Neural progenitor cell (in vitro differentiated cells): ENCODE measurements around the gene IL33. TPM values are rescaled to one million over a fixed set of nuclear protein-coding genes. Genes with fewer than 3 reads are reported as not detected.

Source experiments
- DNase-seq: peaks from one replicate; pipeline ENCODE4 v3.0.0-alpha.2; 2016; ENCODE audit warnings: low spot score
- H2AFZ ChIP-seq: fragments of 200-600 bp; sonication (generic); replicated peaks from 2 replicates; pipeline ENCODE4 v1.6.1; 2016; ENCODE audit warnings: antibody characterized with exemption
- H3F3A ChIP-seq: fragments of 200-600 bp; sonication (generic); 2 replicates; pipeline ENCODE4 v1.6.1; 2016; ENCODE audit warnings: antibody characterized with exemption, low read depth
- H3K27ac ChIP-seq: fragments of 200-600 bp; sonication (generic); 2 replicates; pipeline ENCODE4 v1.5.1; 2016; ENCODE audit warnings: mild to moderate bottlenecking
- H3K27me3 ChIP-seq: fragments of 200-600 bp; sonication (generic); 2 replicates; pipeline ENCODE4 v1.6.1; 2016; ENCODE audit warnings: mild to moderate bottlenecking, moderate library complexity
- H3K36me3 ChIP-seq: fragments of 200-600 bp; sonication (generic); 2 replicates; pipeline ENCODE4 v1.5.1; 2016
- H3K4me1 ChIP-seq: fragments of 200-600 bp; sonication (generic); 2 replicates; pipeline ENCODE4 v1.6.1; 2016; ENCODE audit warnings: mixed run types
- H3K4me2 ChIP-seq: fragments of 200-600 bp; sonication (generic); 2 replicates; pipeline ENCODE4 v1.6.1; 2016
- H3K4me3 ChIP-seq: fragments of 200-600 bp; sonication (generic); 2 replicates; pipeline ENCODE4 v1.5.1; 2016
- H3K79me2 ChIP-seq: fragments of 200-600 bp; sonication (generic); 2 replicates; pipeline ENCODE4 v1.6.1; 2016; ENCODE audit warnings: low read depth
- H3K9ac ChIP-seq: fragments of 200-600 bp; sonication (generic); 2 replicates; pipeline ENCODE4 v1.6.1; 2016
- H3K9me3 ChIP-seq: fragments of 200-600 bp; sonication (generic); 2 replicates; pipeline ENCODE4 v1.5.1; 2016; ENCODE audit warnings: low read depth
- H4K20me1 ChIP-seq: fragments of 200-600 bp; sonication (generic); 2 replicates; pipeline ENCODE4 v1.6.1; 2016; ENCODE audit warnings: low read depth
- H3K27ac Mint-ChIP-seq: 3 replicates; pipeline ENCODE4 v1.8.0; 2021; ENCODE audit warnings: mixed read lengths
- H3K27me3 Mint-ChIP-seq: 2 replicates; pipeline ENCODE4 v1.8.0; 2022; ENCODE audit warnings: low read depth, mild to moderate bottlenecking, inconsistent platforms, moderate library complexity, mixed read lengths; ENCODE audit not compliant: insufficient read depth
- H3K36me3 Mint-ChIP-seq: 3 replicates; pipeline ENCODE4 v1.8.0; 2021; ENCODE audit warnings: mixed read lengths
- H3K4me1 Mint-ChIP-seq: 3 replicates; pipeline ENCODE4 v1.8.0; 2021; ENCODE audit warnings: mixed read lengths
- H3K4me3 Mint-ChIP-seq: 3 replicates; pipeline ENCODE4 v1.8.0; 2021; ENCODE audit warnings: mild to moderate bottlenecking, moderate library complexity, mixed read lengths
- H3K9me3 Mint-ChIP-seq: 3 replicates; pipeline ENCODE4 v1.8.0; 2020; ENCODE audit warnings: mixed read lengths
- CTCF ChIP-seq: fragments of 200-600 bp; sonication (generic); IDR thresholded peaks from 2 replicates; pipeline ENCODE4 v1.5.1; 2017; ENCODE audit warnings: antibody characterized with exemption, mild to moderate bottlenecking
- EZH2 ChIP-seq: fragments of 200-600 bp; sonication (generic); IDR thresholded peaks from 2 replicates; pipeline ENCODE4 v1.6.1; 2017; ENCODE audit warnings: antibody characterized with exemption, mild to moderate bottlenecking, moderate library complexity
- EZH2phosphoT487 ChIP-seq: fragments of 200-600 bp; sonication (generic); IDR thresholded peaks from 2 replicates; pipeline ENCODE4 v1.6.1; 2017; ENCODE audit warnings: antibody characterized with exemption
- total RNA-seq: library from RNA; depleted of rRNA; stranded (reverse); fragments of >200 nt; gene quantifications from 2 replicates; pipeline ENCODE4 v1.2.3, GENCODE V29; 2015; ENCODE audit warnings: low replicate concordance

IL33 gene
- total RNA-seq, 1 donor from 2014 or later = not detected

DNA sequence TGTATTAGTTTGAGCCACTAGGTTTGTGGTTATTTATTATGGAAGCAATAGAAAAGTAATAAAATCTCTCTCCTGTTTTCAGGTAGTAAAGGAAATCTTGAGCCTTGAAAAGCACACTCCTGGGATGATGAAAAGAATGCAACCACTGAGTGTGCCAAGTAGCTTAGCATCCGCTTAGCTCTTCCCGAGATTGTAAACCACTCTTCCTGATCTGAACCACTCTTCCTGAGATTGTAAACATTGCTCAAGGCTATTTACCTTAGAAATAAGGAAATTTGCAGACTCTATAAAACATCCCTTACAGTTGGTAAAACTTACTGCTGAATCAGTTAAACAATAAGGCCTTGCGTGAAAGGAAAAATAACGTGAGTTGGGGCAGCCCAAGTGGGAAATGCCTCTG is 17.4 kb upstream of the IL33 start:
- no peaks in the 10 kb centered on the region for H4K20me1 ChIP-seq
- no peak overlapping the region for H2AFZ ChIP-seq
- H3K27ac ChIP-seq = no peak overlapping the region
- H3K9ac ChIP-seq = no peak overlapping the region
- Mint-ChIP-seq H3K9me3 (no peaks in the 10 kb centered on the region), H3K36me3 (no peaks in the 10 kb centered on the region), H3K27ac (no peak overlapping the region), H3K4me1 (no peaks in the 10 kb centered on the region), H3K4me3 (no peak overlapping the region), H3K27me3 (peaks cover 2% of the 10 kb centered on the region)
- no peaks in the 10 kb centered on the region for H3K79me2 ChIP-seq
- no peaks in the 10 kb centered on the region for H3K4me1 ChIP-seq
- no peak for DNase-seq
- TF ChIP-seq EZH2phosphoT487 (no peak), CTCF (no peak), EZH2 (no peak)
- H3K4me3 ChIP-seq = no peak overlapping the region
- H3K9me3 ChIP-seq = no peaks in the 10 kb centered on the region
- H3K36me3 ChIP-seq = no peaks in the 10 kb centered on the region
- H3K4me2 ChIP-seq = no peak overlapping the region
- no peaks in the 10 kb centered on the region for H3K27me3 ChIP-seq
- H3F3A ChIP-seq = no peaks in the 10 kb centered on the region

- no peaks in the 10 kb centered on the region for H3K27me3 ChIP-seq
- no peaks in the 10 kb centered on the region for H4K20me1 ChIP-seq
- Mint-ChIP-seq H3K9me3 (no peaks in the 10 kb centered on the region), H3K27me3 (no peaks in the 10 kb centered on the region), H3K4me3 (no peak overlapping the region), H3K36me3 (no peaks in the 10 kb centered on the region), H3K27ac (no peak overlapping the region), H3K4me1 (no peaks in the 10 kb centered on the region)
- H3K4me1 ChIP-seq = no peaks in the 10 kb centered on the region
- DNase-seq = no peak
- H3K4me2 ChIP-seq = no peak overlapping the region
- no peaks in the 10 kb centered on the region for H3K9me3 ChIP-seq
- H2AFZ ChIP-seq = no peak overlapping the region
- no peaks in the 10 kb centered on the region for H3K79me2 ChIP-seq
- H3K4me3 ChIP-seq = no peak overlapping the region
- no peak overlapping the region for H3K27ac ChIP-seq
- H3F3A ChIP-seq = no peaks in the 10 kb centered on the region
- no peak overlapping the region for H3K9ac ChIP-seq
- no peaks in the 10 kb centered on the region for H3K36me3 ChIP-seq
- TF ChIP-seq EZH2phosphoT487 = no peak
- TF ChIP-seq CTCF = no peak
- no peak for TF ChIP-seq EZH2
Observed at GRCh38 chr9:6199596-6199995, 16.0 kb upstream of the IL33 start.

DNA sequence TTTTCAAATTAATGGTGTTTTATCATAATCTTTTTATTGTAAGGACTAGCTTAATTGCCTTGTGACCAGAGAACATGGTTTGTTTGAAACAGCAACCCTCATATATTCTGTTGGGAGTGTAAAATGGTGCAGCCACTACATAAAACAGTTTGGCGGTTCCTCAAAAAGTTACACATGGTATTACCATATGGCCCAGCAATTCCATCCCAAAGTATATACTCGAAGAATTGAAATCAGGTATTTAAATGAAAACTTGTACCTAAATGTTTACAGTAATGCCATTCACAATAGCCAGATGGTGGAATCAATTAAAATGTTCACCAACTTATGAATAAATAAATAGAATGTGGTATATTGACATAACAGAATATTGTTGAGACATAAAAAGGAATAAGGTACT is 14.8 kb upstream of the IL33 start:
- Mint-ChIP-seq H3K27me3 (no peaks in the 10 kb centered on the region), H3K27ac (no peak overlapping the region), H3K4me1 (no peaks in the 10 kb centered on the region), H3K4me3 (no peak overlapping the region), H3K36me3 (no peaks in the 10 kb centered on the region), H3K9me3 (no peaks in the 10 kb centered on the region)
- Histone ChIP-seq H3K9me3 (no peaks in the 10 kb centered on the region), H4K20me1 (no peaks in the 10 kb centered on the region), H2AFZ (no peak overlapping the region), H3K36me3 (no peaks in the 10 kb centered on the region), H3K79me2 (no peaks in the 10 kb centered on the region), H3F3A (no peaks in the 10 kb centered on the region), H3K27me3 (no peaks in the 10 kb centered on the region), H3K4me2 (no peak overlapping the region), H3K27ac (no peak overlapping the region), H3K4me1 (no peaks in the 10 kb centered on the region), H3K4me3 (no peak overlapping the region), H3K9ac (no peak overlapping the region)
- DNase-seq = no peak
- TF ChIP-seq EZH2 (no peak), CTCF (no peak), EZH2phosphoT487 (no peak)

DNA sequence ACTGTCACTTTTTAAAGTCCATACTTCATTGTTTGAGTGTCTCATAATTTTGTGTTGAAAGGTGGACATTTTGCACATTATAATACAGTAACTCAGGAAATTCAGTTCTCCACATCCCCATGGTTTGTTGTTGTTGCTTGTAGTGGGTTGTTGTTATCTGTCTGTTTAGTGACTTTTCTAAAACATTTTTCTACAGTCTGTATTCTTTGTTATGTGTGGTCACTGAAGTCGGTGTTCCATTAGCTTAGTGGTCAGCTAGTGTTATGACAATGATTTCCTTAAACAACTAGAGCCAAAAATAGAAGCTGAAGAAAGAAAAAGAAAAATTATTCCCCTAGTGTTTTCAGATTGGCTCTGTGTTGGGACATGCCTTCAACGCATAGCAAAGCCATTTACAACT is 5.6 kb upstream of the IL33 start:
- Histone ChIP-seq H3K4me3 (no peak overlapping the region), H3K4me2 (no peak overlapping the region), H3K27me3 (no peaks in the 10 kb centered on the region), H3F3A (no peaks in the 10 kb centered on the region), H3K27ac (no peak overlapping the region), H3K9ac (no peak overlapping the region), H3K36me3 (no peaks in the 10 kb centered on the region), H2AFZ (no peak overlapping the region), H3K9me3 (peaks cover 11% of the 10 kb centered on the region), H3K79me2 (no peaks in the 10 kb centered on the region), H3K4me1 (no peaks in the 10 kb centered on the region), H4K20me1 (no peaks in the 10 kb centered on the region)
- no peaks in the 10 kb centered on the region for H3K4me1 Mint-ChIP-seq
- H3K9me3 Mint-ChIP-seq = peaks cover 24% of the 10 kb centered on the region
- H3K4me3 Mint-ChIP-seq = no peak overlapping the region
- H3K27me3 Mint-ChIP-seq = no peaks in the 10 kb centered on the region
- no peaks in the 10 kb centered on the region for H3K36me3 Mint-ChIP-seq
- TF ChIP-seq CTCF = no peak
- DNase-seq = no peak
- H3K27ac Mint-ChIP-seq = no peak overlapping the region
